Activated CD8-positive, alpha-beta memory T cell treated with anti-CD3 and anti-CD28 coated beads for 24 hours (primary cell): ENCODE results near the gene GNAL.

Experiments
- DNase-seq: peaks from one replicate; pipeline ENCODE4 v3.0.0-alpha.2; 2020

The GNAL gene

DNA sequence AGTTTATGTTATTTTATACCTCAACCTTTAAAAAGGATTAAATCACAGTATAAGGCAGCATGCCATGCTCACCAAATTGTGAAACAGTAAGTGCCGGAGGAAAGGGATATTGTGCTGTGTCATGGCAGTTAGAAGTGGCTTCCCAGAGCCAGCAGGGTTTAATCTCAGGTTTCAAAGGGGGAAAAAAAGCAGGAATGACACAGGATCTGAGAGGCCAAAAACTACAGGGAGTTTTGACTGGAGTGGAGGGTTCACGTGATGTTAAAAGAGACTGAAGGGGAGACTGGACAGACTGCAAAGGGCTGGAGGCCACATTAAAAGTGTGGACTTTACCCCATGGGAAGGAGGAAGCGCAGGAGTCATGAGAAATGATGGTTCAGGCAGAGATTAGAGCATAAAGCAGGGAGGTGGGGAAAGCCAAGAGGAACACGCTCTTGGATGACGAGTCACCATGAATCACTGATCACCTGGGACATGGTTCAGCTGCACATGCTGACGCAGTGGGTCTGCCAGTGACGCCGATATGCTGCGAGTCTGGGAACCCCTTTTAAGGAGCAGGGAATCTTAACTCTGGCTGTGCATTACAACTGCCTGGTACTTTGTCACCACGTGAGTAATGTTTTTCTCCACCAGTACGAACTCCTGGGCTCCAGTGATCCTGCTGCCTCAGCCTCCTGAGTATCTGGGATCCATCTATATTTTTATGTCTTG is 168.3 kb downstream of the GNAL start:
- no peak for DNase-seq

DNA sequence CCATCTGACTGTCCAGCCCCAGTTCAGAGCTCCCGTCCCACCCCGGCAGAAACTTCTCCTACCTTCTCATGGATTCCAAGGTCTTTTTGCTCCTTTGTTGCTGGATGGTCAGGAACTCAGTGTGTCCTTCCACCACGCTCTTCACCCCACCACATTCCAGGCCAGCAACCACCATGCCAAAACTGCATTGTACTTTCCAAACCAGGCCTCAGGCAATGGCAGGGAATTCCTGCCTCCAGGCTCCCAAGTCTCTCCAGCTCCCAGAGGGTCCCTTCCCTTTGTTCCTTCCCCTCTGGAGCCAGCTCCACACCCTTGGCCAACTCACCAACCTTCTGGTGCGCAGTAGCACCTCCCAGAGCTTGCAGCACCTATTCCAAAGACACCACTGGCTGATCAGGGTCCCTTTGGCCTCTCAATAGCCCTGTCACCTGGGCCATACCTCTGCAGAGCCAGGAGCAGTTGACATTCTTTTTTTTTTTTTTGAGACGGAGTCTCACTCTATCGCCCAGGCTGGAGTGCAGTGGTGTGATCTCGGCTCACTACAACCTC is 170.3 kb downstream of the GNAL start:
- DNase-seq = no peak

DNA sequence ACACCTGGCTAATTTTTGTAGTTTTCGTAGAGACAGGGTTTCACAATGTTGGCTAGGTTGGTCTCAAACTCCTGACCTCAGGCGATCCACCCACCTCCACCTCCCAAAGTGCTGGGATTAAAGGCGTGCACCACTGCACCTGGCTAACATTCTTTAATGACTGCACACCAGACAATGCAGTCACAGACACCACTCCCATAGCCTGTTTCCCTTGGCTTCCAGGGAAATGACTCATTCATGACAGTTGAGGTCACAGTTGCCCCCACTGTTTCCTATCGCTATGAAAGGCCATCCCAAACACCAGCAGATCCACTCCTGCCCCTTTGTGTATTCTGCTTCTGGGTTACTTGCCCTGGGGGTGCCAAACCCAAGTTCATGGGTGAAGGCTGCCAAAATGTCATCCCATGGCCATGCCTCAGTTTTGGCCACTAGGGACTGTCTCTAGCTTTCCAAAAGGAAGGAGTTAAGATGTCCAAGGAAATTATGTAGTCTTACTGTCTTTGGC is 170.9 kb downstream of the GNAL start:
- no peak for DNase-seq

DNA sequence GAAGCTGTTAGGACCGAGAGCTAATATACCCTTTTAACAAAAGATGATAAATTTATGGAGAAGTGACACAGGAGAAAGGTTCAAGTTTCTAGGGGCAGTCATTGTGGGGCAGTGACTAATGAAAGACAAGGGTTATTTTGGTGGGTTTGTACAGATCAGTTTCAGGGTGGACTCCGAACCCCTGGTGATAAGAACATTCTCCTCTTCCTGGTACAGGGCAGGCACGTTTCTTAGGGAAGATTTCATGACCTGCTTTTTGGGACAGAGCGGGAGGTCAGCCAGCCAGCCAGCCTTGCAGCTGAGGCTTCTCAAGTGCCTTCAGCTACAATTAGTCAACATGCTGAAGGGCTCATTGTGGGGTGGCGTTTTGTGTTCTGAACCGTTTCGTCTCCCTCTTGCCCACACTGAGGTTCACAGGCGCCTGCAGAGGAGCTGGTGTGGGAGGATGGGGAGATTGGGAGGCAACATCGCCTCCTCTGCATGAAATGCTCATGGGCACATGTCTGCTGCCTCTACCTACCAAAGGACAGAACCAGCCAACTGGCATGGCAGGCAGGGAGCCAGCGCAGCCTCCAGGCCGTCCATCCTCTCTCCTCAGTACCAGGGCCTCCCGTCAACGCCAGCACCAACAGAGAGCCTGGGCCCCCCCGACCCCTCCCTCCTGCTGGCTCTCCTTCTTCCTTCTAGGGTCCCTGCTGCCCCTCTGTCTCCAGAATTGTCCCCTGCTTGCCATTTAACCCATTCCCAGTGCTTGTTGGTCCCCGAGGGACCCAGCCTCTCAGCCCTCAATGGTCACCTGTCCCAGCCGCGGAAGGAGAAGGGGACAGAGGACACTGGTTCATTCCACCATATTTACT is 171.8 kb downstream of the GNAL start:
- no peak for DNase-seq

DNA sequence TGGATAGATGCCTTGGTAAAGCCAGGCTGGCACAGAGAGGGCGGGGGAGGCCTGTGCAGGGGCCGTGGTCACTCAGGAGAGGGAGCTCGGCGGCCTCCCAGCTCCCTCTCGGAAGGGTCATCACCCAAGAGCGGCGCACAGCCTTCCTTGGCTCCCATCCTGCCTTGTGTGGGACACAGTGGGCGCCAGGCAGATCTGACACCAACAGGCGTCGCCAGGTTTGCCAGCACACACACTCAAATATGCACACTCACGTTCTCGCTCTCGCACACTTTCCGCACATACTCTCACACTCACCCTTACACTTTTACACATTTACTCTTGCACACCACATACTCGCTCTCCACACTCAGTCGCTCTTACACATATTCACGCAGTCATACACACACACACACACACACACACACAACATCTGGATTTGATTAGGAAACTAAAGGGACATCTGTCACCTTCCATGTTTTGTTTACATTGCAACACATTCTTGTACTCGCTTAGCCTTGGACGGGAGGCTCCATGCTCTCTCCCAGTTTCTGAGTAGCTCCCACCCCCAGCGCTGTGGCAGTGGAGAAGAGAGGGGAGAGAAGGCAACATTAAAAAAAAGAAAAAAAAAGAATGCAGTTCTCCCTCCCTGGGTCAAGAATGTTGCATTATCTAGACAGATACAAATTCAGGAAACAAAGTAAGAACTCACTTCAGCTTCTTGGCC is 172.7 kb downstream of the GNAL start:
- DNase-seq = no peak

DNA sequence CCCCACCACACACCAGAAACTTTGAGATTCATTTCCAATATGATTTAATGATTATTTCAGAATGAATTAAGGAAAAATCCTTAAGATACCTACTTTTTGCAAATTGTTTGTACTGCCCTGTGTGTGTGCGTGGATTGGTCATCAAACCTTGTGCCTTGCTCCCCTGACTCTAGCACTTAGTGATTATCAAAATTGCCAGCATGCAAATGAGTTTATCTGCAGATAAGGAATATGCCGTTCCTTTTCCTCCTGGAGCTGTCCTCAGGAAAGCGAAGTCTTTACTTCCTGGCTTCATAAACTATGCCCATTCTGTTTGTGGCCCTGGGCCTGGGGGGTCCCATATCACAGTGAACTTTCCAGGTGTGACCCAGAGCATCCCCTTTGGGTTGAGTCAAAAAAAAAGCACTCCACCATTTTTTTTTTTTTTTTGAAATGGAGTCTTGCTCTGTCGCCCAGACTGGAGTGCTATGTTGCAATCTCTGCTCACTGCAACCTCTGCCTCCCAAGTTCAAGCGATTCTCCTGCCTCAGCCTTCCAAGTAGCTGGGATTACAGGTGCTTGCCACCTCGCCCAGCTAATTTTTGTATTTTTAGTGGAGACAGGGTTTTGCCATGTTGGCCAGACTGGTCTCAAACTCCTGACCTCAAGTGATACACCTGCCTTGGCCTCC is 173.5 kb downstream of the GNAL start:
- no peak for DNase-seq

DNA sequence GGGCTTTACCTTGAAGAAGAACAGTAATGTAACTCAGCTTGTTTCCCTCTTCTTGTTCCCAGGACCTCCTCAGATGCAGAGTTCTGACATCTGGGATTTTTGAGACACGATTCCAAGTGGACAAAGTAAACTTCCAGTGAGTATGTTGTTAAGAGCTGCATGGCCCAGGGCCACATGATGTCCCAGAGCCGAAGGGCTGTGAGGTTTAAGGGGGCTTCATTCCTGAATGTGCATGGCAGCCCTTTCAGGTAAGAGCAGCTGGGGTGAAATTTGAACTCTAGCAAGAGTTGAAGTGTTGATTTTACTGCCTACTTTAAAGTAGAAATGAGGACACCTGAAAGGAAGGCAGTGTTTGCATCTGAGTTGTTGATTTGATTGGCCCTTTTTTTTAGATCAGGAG is 175.4 kb downstream of the GNAL start:
- no peak for DNase-seq

DNA sequence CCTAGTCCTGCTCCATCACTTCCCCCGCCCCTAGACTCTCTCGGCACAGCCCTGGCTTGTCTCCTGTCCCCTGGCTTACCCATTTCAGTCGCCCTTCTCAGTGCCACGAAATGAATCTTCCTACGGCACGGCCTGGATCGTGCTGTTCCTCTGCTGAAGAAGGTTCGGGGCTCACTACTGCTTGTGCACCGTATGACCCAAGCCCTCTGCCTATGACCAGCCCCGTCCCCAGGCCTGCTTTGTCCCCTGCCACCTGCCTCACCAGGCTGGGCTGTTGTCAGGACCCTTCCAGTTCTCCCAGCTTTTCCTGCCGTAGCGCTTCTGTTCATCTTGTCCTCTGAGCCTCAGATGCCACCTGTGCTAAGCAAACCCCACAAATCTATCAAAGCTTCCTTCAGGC is 176.0 kb downstream of the GNAL start:
- no peak for DNase-seq

DNA sequence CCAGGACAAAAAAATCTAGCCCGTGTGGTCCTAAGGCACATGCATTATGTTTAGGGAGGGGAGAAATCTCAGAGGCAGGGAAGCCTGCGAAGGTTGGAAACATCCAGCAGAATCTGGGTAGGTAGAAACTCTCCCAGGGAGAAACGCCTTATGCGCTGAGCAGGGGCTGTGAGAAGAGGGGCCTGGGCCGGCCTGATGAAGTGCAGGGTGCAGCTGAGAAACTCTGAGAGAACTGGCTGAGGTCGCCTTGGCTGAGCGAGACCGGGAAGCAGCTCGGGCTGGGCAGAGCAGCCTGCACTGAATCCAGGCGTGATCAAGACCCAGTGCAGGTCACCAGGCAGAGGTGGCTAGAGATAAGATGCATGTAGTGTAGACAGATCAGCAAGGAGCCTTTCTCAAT is 177.3 kb downstream of the GNAL start:
- DNase-seq = no peak

DNA sequence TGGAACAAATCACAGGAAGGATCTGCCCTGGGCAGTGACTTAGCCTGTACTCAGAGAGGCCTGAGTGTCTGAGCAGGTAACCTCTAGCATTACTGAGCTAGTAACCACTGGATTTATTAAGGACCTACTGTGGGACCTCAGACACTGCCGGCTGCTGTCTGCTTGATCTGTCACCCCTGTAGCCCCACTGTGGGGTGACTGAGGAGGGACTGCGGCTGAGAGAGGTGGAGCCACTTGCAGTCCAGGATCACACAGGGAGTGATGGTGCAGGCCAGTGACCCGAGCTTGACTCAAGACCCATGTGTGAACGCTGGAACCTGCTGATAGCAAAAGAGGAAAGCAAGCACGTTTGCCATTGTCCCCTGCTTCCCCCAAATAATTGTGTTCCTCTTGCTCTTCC is 177.7 kb downstream of the GNAL start:
- no peak for DNase-seq

DNA sequence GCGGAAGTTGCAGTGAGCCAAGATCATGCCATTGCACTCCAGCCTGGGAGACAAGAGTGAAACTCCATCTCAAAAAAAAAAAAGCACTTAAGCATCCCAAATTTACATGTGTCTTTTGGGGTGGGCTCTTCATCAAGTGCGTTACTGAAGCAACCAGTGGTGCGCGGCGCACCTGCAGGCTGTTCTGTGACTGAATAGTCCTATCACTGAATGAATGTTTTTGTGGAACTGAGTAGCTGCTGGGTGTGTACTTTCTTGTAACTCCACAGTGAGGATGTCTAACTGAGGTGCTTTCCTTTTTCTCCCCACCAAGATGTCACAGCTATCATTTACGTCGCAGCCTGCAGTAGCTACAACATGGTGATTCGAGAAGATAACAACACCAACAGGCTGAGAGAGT is 179.2 kb downstream of the GNAL start:
- no peak for DNase-seq

DNA sequence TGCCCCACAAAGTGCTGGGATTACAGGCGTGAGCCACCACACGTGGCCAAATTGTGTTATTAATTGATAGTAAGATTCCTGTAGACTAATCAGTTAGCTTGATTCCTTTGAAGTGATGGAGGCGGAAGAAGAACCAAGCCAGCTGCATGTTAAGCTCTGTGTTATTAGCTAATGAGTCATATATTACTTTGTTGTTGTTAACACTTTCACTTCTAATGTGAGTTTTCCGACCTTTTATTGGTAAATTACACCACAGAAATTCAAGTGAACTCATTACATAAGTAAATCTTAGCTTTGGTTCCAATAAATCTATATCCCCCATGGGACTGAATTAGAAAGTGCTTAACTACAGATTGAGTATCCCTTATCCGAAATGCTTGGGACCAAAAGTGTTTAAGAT is 182.4 kb downstream of the GNAL start:
- no peak for DNase-seq

DNA sequence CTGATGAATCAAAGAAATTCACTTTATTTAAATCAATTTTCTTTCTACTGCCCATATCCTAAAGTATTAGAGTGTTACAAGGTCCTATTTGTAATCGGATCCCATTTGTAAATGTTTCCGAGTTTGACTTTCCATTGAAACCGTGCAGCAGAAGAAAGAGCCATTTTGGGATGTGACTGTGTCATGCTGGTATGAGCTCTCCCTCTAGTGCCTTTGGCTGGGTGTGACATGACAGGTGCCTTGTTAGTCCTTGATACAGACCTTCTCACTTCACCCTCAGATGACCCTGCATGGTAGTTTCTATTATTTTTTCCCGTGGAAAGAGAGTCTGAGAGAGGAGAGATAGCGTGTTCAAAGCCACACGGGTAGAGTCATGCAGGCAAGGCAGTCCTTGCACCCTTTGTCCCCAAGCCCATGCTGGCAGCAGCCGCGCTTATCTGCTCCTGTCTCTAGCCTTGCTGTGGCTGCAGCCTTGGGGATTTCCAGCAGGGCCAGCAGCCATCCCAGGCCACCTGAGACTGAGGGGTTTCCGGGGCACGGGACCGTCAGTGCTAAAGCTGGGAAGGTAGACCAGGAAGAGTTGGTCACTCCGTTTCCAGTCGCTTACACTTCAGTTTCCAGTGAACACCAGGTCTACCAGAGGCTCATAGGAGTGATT is 183.5 kb downstream of the GNAL start:
- DNase-seq = no peak

DNA sequence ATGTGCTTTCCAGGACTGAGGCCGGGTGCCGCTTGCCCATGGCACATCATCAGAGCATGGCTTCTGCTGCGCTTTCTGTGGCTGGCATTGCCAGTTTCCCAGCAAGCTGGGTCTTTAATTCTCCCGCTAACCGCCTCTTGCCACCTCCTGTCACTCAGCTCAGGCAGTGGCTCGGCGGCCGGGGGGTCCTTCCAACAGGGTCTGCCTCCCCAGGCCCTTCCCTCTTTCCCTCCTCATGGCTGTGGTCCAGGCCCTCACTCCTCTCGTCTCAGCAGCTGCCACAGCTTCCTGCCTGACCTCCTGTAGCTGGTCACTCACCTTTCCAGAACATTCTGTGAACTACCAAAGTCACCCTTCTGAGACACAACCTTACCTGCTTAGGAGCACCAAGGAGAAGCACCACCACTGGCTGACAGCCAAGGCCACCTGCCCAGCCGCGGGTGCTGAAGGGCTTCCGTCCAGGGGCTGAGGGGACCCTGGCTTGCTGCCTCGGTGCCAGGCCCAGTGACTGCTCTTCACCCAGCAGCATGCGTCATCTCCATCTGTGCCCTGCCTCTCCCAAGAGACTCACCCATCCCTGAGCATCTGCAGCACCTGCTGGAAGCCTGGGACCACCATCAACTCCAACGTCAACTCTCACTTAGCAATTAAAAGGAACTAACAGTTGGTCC is 184.7 kb downstream of the GNAL start:
- no peak for DNase-seq

DNA sequence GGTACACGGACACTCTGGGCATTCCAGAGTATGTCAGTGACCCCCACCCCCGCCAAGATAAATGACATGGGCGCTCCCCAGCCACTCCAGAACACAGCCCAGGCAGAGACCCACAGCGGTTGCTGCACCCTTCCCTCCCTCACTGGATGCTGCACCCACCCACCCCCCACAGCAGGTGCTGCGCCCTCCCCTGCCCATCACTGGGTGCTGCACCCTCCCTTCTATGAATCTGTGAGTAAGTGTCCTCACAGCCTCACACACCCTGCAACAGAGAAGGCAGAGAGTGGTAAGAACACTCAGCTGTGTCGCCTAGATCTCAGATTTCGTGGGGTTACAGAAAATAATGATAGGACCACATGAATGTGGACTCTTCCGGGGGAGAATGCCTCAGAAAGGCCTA is 185.6 kb downstream of the GNAL start:
- DNase-seq = no peak

DNA sequence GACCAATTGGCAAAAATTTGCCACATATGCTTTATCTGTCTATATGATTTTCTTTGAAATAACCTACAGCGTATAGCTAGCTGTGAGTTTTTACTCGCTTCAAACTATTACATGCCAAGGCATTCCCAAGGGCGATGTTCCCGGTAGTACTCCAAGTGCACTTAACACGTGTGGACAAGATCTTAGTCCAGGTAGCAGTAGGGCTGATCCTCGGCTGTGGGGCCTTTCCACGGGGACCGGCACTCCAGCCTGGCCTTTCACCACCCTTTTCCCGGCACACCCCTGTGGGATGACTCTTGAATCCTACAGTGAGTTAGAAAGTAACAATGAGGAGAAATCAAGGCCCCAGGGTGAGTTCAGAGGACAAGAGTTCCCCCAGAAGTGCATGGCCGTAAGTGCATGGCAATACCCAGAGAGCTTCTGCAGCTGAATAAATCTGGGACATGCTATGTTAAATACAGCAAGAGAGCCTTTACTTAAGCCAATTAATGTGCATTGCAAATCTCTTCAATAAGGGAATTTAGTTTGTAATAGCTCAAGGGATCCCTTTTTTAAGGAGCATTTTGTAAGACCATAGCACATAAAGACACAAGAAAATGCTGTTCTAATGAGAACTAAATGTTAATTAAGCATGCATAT is 188.6 kb downstream of the GNAL start:
- no peak for DNase-seq

DNA sequence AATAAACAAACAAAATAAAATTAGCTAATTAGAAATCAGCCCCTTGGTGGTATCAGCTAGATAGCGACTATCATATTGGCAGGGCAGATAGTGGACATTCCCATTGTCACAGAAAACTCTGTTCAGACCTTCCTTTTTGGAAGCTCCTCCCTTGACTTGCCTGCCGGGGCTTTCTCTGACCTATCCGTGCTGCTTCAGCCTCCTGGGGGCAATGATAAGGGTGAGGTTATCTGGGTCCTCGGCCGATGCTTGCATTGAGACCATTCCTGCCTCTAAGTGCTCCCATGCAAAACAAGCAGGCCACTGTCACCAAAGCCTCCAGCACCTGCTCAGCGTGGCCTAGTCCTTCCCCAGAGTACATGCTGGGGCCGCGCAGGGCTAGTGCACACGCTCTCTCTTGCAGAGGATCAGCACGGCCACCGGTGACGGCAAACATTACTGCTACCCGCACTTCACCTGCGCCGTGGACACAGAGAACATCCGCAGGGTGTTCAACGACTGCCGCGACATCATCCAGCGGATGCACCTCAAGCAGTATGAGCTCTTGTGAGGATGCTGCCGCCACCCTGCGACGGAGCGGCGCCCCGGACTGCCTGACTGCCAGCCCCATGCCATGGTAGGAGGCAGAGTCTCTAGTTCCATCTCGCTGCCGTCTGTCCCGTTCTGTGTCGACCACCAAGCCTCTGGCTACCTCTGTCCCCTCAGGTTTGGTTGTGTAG is 191.7 kb downstream of the GNAL start:
- DNase-seq = no peak

DNA sequence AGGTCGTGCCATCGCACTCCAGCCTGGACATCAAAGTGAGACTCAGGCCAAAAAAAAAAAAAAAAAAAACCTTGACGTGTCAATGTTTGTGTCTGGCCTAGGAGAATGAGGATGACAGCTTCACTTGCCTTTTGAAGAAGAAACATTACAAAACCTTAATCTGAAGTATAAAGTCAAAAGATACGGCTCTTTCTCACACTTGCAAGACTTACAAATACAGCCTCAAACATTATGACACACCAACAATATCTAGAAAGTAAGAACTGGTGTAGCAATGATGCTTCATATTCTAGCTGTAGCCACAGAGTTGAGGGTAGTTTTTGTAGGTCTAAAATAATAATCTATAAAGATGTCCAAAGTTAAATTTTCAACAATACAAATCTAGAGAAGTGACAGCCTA is 193.6 kb downstream of the GNAL start:
- no peak for DNase-seq

DNA sequence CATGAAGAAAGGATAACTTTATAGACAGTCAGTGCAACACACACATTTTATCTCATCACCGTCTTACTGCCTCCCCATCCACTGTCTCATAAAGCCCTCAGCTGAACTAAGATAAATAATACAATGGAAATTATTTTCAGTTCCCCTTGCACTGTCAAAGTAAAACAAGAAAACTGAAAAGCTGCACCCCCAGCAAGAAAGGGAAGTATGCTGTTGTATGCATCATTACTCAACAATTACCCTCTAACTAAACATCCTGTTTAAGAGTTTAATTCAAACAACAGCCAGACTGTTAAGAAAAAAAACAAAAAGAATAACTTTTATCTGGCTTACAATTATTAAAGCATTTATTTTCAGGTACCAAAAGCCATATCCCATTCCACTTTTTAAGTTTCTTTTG is 194.1 kb downstream of the GNAL start:
- no peak for DNase-seq

DNA sequence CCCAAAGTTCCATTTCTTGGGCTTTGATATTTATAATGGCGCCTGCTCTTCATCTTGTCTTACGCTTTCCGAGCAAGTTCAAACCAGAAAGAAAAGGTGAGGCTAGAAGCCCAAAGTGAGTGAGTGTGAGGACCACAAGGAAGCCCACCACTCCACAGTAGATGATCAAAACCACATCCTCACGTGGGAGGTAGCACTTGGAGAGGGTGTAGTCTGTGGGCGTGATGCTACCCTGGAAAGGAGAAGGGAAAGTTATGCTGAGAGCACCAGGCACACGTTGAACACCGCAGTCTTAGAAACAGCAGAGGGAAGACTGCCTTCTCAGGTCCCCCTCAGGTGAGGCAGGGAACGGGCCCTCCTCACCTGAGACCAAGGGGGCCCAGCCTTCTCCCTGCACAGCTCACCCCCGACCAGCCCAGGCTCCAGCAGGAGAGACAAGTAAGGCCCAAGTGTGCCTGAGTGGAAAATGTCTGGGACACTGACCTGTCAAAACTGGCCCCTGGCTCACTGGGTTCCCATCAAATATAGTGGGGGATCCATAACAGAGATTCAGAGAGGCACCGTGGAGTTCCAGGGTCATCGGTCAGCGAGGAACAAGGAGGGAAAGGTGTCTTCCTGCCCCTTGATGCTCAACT is 195.4 kb downstream of the GNAL start:
- DNase-seq = no peak
